ENCODE measurements around the gene RSPRY1.

The RSPRY1 gene

GRCh38 chr16:57146735-57147134, 39.4 kb upstream of the RSPRY1 start:
- no peak for DNase-seq (ENCODE audit: extremely low spot score)
- ChIA-PET POLR2A (no interaction called here), CTCF (interaction anchor here (1.4 kb wide), 1 partner anchor 34 kb away, joined by 3 read pairs; no protein-coding TSS in a partner anchor)
- no peak for TF ChIP-seq CTCF (IDR thresholded peaks at IDR 0.05; ENCODE audit: control extremely low read depth, extremely low read depth, low read depth, missing control alignments)

GRCh38 chr16:57147381-57148221, 38.5 kb upstream of the RSPRY1 start:
- CTCF ChIA-PET = interaction anchor here (1.4 to 2.4 kb wide), 2 partner anchors 13 to 35 kb away, joined by 3 to 8 read pairs; no protein-coding TSS in a partner anchor
- POLR2A ChIA-PET = no interaction called here
- DNase-seq (ENCODE audit: extremely low spot score) = no peak
- no peak for TF ChIP-seq CTCF (IDR thresholded peaks at IDR 0.05; ENCODE audit: control extremely low read depth, extremely low read depth, low read depth, missing control alignments)

GRCh38 chr16:57148481-57148880, 37.6 kb upstream of the RSPRY1 start:
- DNase-seq (ENCODE audit: extremely low spot score) = no peak
- ChIA-PET POLR2A (no interaction called here), CTCF (interaction anchor here (1.0 to 2.4 kb wide), 6 partner anchors 14 to 65 kb away, joined by 3 to 10 read pairs (median 5); partner anchors contain the start of gene CPNE2)
- TF ChIP-seq CTCF (IDR thresholded peaks at IDR 0.05; ENCODE audit: control extremely low read depth, extremely low read depth, low read depth, missing control alignments) = no peak

GRCh38 chr16:57149391-57149790, 36.7 kb upstream of the RSPRY1 start:
- DNase-seq (ENCODE audit: extremely low spot score) = no peak
- TF ChIP-seq CTCF (IDR thresholded peaks at IDR 0.05; ENCODE audit: control extremely low read depth, extremely low read depth, low read depth, missing control alignments) = no peak
- ChIA-PET CTCF (interaction anchor here (1.0 to 2.4 kb wide), 6 partner anchors 15 to 65 kb away, joined by 3 to 10 read pairs (median 5); partner anchors contain the start of gene CPNE2), POLR2A (no interaction called here)

GRCh38 chr16:57150682-57151330, 35.3 kb upstream of the RSPRY1 start:
- POLR2A ChIA-PET = interaction anchor here (0.5 kb wide), 1 partner anchor 219 kb away, joined by 3 read pairs; no protein-coding TSS in a partner anchor
- no peak for DNase-seq (ENCODE audit: extremely low spot score)
- no peak for TF ChIP-seq CTCF (IDR thresholded peaks at IDR 0.05; ENCODE audit: control extremely low read depth, extremely low read depth, low read depth, missing control alignments)
- CTCF ChIA-PET = interaction anchor here (0.9 to 3.2 kb wide), 13 partner anchors 8 to 369 kb away, joined by 3 to 10 read pairs (median 5); partner anchors contain the start of gene CPNE2

- no peak for DNase-seq (ENCODE audit: extremely low spot score)
- CTCF ChIA-PET = interaction anchor here (1.0 to 3.2 kb wide), 13 partner anchors 9 to 368 kb away, joined by 3 to 10 read pairs (median 4); partner anchors contain the start of gene CPNE2
- no peak for TF ChIP-seq CTCF (IDR thresholded peaks at IDR 0.05; ENCODE audit: control extremely low read depth, extremely low read depth, low read depth, missing control alignments)
- POLR2A ChIA-PET = interaction anchor here (0.5 kb wide), 1 partner anchor 220 kb away, joined by 3 read pairs; no protein-coding TSS in a partner anchor
Measured at GRCh38 chr16:57151369-57151768, 34.8 kb upstream of the RSPRY1 start.

Measured in GM10248 (cell line).